Progenitor cell of endocrine pancreas (in vitro differentiated cells): ENCODE measurements around the gene FAM193A. TPM values are rescaled to one million over a fixed set of nuclear protein-coding genes. Genes with fewer than 3 reads are reported as not detected.
A peak's percentile ranks its signal among the peaks of the same experiment; 100 is the strongest.

Source experiments
- DNase-seq: peaks from one replicate; pipeline ENCODE4 v3.0.0; 2021; ENCODE audit warnings: low spot score; ENCODE audit not compliant: unreplicated experiment
- H3K27ac Mint-ChIP-seq: 2 replicates; pipeline ENCODE4 v1.8.0; 2021; ENCODE audit warnings: mild to moderate bottlenecking, moderate library complexity, mixed read lengths
- H3K27me3 Mint-ChIP-seq: 2 replicates; pipeline ENCODE4 v1.8.0; 2021; ENCODE audit warnings: mixed read lengths
- H3K36me3 Mint-ChIP-seq: 2 replicates; pipeline ENCODE4 v1.8.0; 2022; ENCODE audit warnings: mixed read lengths; ENCODE audit not compliant: insufficient read depth
- H3K4me1 Mint-ChIP-seq: 2 replicates; pipeline ENCODE4 v1.8.0; 2021; ENCODE audit warnings: low read depth, mixed read lengths
- H3K4me3 Mint-ChIP-seq: 2 replicates; pipeline ENCODE4 v1.8.0; 2021; ENCODE audit warnings: low read depth, mild to moderate bottlenecking, moderate library complexity, mixed read lengths
- H3K9me3 Mint-ChIP-seq: 2 replicates; pipeline ENCODE4 v1.8.0; 2021; ENCODE audit warnings: low read depth, mixed read lengths
- total RNA-seq: library from RNA; stranded (reverse); gene quantifications from 2 replicates; pipeline ENCODE4 v1.2.1, GENCODE V29; 2021
- TF ChIP-seq, protein P1 (sequence below): fragments of 200-600 bp; sonication (generic); IDR thresholded peaks from one replicate; pipeline ENCODE4 v1.5.0; 2021; ENCODE audit warnings: antibody characterized with exemption, mild to moderate bottlenecking; ENCODE audit not compliant: unreplicated experiment

FAM193A gene
- total RNA-seq, 1 donor from 2014 or later: 53.4 TPM

- Mint-ChIP-seq H3K9me3 (no peaks in the 10 kb centered on the region), H3K36me3 (peaks cover 2% of the 10 kb centered on the region), H3K4me1 (peaks cover 9% of the 10 kb centered on the region), H3K4me3 (no peak overlapping the region), H3K27ac (peak overlapping the region; percentile 38), H3K27me3 (no peaks in the 10 kb centered on the region)
- no peak for DNase-seq
- TF ChIP-seq, protein P1, sequence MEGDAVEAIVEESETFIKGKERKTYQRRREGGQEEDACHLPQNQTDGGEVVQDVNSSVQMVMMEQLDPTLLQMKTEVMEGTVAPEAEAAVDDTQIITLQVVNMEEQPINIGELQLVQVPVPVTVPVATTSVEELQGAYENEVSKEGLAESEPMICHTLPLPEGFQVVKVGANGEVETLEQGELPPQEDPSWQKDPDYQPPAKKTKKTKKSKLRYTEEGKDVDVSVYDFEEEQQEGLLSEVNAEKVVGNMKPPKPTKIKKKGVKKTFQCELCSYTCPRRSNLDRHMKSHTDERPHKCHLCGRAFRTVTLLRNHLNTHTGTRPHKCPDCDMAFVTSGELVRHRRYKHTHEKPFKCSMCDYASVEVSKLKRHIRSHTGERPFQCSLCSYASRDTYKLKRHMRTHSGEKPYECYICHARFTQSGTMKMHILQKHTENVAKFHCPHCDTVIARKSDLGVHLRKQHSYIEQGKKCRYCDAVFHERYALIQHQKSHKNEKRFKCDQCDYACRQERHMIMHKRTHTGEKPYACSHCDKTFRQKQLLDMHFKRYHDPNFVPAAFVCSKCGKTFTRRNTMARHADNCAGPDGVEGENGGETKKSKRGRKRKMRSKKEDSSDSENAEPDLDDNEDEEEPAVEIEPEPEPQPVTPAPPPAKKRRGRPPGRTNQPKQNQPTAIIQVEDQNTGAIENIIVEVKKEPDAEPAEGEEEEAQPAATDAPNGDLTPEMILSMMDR: no peak
These were observed 87.0 kb downstream of the FAM193A start for GRCh38 chr4:2623442-2623841.

GRCh38 chr4:2624782-2625530, 88.5 kb downstream of the FAM193A start:
- H3K4me1 Mint-ChIP-seq: peaks cover 4% of the 10 kb centered on the region
- peaks cover 1% of the 10 kb centered on the region for H3K36me3 Mint-ChIP-seq
- H3K27me3 Mint-ChIP-seq: no peaks in the 10 kb centered on the region
- H3K9me3 Mint-ChIP-seq: no peaks in the 10 kb centered on the region
- peak overlapping the region; percentile 49 for H3K27ac Mint-ChIP-seq
- TF ChIP-seq, protein P1: no peak
- no peak for DNase-seq
- H3K4me3 Mint-ChIP-seq: no peak overlapping the region

GRCh38 chr4:2626231-2626630, 89.8 kb downstream of the FAM193A start:
- TF ChIP-seq, protein P1: no peak
- H3K4me3 Mint-ChIP-seq: no peak overlapping the region
- no peak for DNase-seq
- H3K27me3 Mint-ChIP-seq: no peaks in the 10 kb centered on the region
- H3K27ac Mint-ChIP-seq: no peak overlapping the region
- no peaks in the 10 kb centered on the region for H3K9me3 Mint-ChIP-seq
- peaks cover 4% of the 10 kb centered on the region for H3K36me3 Mint-ChIP-seq
- no peaks in the 10 kb centered on the region for H3K4me1 Mint-ChIP-seq

DNA sequence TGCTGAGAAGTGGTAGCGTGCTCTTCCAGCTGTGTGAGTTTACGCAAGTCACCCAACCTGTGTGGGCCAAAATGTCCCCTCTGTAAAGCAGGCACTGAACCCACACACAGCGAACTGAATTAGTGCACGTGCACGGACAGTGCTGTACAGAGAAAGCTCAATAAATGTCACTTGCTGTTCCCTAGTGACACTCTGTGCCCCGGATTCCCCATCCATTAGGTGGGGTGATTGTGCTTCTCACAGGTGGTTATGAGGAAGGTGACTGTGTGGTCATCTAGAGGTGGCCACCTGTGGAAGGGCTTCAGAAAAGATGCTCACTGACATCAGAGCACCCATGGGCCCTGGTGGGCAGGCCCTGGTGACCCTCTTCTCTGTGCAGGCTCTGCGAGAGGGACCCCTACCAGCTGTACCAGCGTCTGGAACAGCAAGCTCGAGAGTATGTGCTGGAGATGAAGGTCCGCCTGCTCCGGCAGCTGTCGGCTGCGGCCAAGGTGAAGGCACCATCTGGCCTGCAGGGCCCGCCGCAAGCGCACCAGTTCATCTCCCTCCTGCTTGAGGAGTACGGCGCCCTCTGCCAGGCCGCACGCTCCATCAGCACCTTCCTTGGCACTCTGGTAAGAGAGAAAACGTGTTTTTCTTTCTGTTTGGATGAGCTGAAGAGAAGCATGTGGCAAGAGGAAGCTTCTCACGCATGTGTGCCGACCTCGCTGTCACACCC, 94.3 kb downstream of the FAM193A start:
- no peak overlapping the region for H3K27ac Mint-ChIP-seq
- DNase-seq: no peak
- H3K36me3 Mint-ChIP-seq: peaks cover 12% of the 10 kb centered on the region
- no peaks in the 10 kb centered on the region for H3K9me3 Mint-ChIP-seq
- no peaks in the 10 kb centered on the region for H3K4me1 Mint-ChIP-seq
- TF ChIP-seq, protein P1: no peak
- no peak overlapping the region for H3K4me3 Mint-ChIP-seq
- no peaks in the 10 kb centered on the region for H3K27me3 Mint-ChIP-seq

DNA sequence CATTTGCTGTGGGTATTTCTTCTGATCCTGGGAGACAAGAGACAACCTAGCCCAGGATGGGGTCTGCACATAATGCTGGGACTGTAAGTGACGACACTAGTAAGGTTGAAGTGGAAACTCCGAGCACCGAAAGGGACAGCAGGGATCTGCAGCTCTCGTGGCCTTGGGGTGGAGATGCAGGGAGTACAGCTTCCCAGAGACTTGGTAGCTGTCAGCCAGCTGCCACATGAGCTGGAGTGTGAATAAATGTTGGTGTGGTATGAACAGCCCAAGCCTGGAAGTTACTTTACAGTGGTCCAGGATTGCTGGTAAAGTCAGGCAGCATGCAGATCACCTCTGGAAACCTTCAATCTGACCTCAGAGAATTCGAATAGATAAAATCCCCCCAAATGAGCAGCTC, 97.6 kb downstream of the FAM193A start:
- TF ChIP-seq, protein P1: no peak
- no peak overlapping the region for H3K4me3 Mint-ChIP-seq
- H3K27ac Mint-ChIP-seq: peak overlapping the region; percentile 27
- H3K9me3 Mint-ChIP-seq: no peaks in the 10 kb centered on the region
- peaks cover 19% of the 10 kb centered on the region for H3K36me3 Mint-ChIP-seq
- no peak for DNase-seq
- H3K27me3 Mint-ChIP-seq: no peaks in the 10 kb centered on the region
- no peaks in the 10 kb centered on the region for H3K4me1 Mint-ChIP-seq
